Lung (tissue), 12 donors: ENCODE results near the gene GRAP. TPM values are rescaled to one million over a fixed set of nuclear protein-coding genes. Genes with fewer than 3 reads are reported as not detected.

Source experiments
- ATAC-seq: fragments of 200-7000 bp; cut with Tn5 transposase; one replicate; pipeline ENCODE4 v1.9.1; 2020; ENCODE audit warnings: moderate number of reproducible peaks; ENCODE audit not compliant: insufficient read depth, low FRiP score
- DNase-seq, 3 donors: peaks; one replicate each; pipeline ENCODE4 v3.0.0-alpha.2; 2013 to 2017
- H3K27ac ChIP-seq, 2 donors: one replicate each; pipeline ENCODE4 v1.5.1; 2013; ENCODE audit warnings: mild to moderate bottlenecking in 2 of 2, moderate library complexity in 2 of 2, control low read depth in 1 of 2, inconsistent platforms in 1 of 2, low read depth in 1 of 2, low read length in 1 of 2
- H3K27me3 ChIP-seq, 3 donors: one replicate each; pipeline ENCODE4 v1.5.1; 2013; ENCODE audit warnings: low read length in 2 of 3; ENCODE audit not compliant: control insufficient read depth in 3 of 3, insufficient read depth in 3 of 3
- H3K36me3 ChIP-seq, 4 donors: one replicate each; pipeline ENCODE4 v1.5.1; 2013; ENCODE audit warnings: low read length in 4 of 4, mild to moderate bottlenecking in 1 of 4, moderate library complexity in 1 of 4; ENCODE audit not compliant: control insufficient read depth in 4 of 4, insufficient read depth in 4 of 4
- H3K4me1 ChIP-seq, 5 donors: one replicate each; pipeline ENCODE4 v1.5.1; 2013; ENCODE audit warnings: low read length in 5 of 5, mild to moderate bottlenecking in 2 of 5, moderate library complexity in 1 of 5; ENCODE audit not compliant: control insufficient read depth in 5 of 5, insufficient read depth in 5 of 5
- H3K4me3 ChIP-seq: one replicate; pipeline ENCODE4 v1.5.1; 2013; ENCODE audit warnings: mild to moderate bottlenecking, control low read depth, moderate library complexity
- H3K9ac ChIP-seq, 2 donors: one replicate each; pipeline ENCODE4 v1.5.1; 2013; ENCODE audit warnings: low read length in 2 of 2, control low read depth in 1 of 2; ENCODE audit not compliant: insufficient read depth in 1 of 2
- H3K9me3 ChIP-seq, 4 donors: one replicate each; pipeline ENCODE4 v1.5.1; 2013; ENCODE audit warnings: low read length in 3 of 4, mild to moderate bottlenecking in 1 of 4, moderate library complexity in 1 of 4; ENCODE audit not compliant: control insufficient read depth in 4 of 4, insufficient read depth in 3 of 4
- CTCF ChIP-seq: IDR thresholded peaks from 2 replicates; pipeline ENCODE4 v1.5.1; 2012; ENCODE audit warnings: mild to moderate bottlenecking; ENCODE audit errors: control extremely low read depth, extremely low read depth
- WGBS, 2 donors: extraction: QIAGEN DNeasy Blood & Tissue Kit; methylation state at CpG; one replicate each; pipeline ENCODE4 v1.1.7; 2013; 5-methylcytosine and 5-hydroxymethylcytosine counted together
- polyA plus RNA-seq, 2 donors: library from polyadenylated mRNA; stranded (reverse); fragments of 200-250 nt; gene quantifications; one replicate each; pipeline ENCODE4 v1.2.1, GENCODE V29; 2013
- total RNA-seq, 2 donors: library from RNA; depleted of rRNA in 1 of 2; stranded (reverse); fragments of >200 nt in 1 of 2; gene quantifications; one replicate each; pipeline ENCODE4 v1.2.1, GENCODE V29; 2014 to 2021
- donor health status: control.
- donor health status: control.
- donor health status: Bipolar disorder and iron deficiency.
- donor health status: healthy.
- donor health status: DM: yes; HTN: yes; CAD: no.

Gene GRAP
- total and polyA plus RNA-seq, 4 donors, result 6.7 to 14.3 (median 9.8) TPM

- no peak overlapping the region for H3K4me3 ChIP-seq
- ATAC-seq (no peak), DNase-seq (no peak)
- H3K9ac ChIP-seq, result no peak overlapping the region
- H3K36me3 ChIP-seq, result no peaks in the 10 kb centered on the region
- H3K9me3 ChIP-seq, result no peaks in the 10 kb centered on the region
- peaks cover 0 to 15% (median 0%) of the 10 kb centered on the region in 5 donors for H3K4me1 ChIP-seq
- 89 to 90% methylated on average over 17 of the region's 17 CpGs for WGBS, 2 donors
- H3K27me3 ChIP-seq, result no peaks in the 10 kb centered on the region
- no peak for TF ChIP-seq CTCF
- no peak overlapping the region for H3K27ac ChIP-seq
These were observed 46.0 kb downstream of the GRAP start for GRCh38 chr17:19000531-19001325.

- no peak for DNase-seq
- no peak overlapping the region for H3K9ac ChIP-seq
These were observed 46.8 kb downstream of the GRAP start for GRCh38 chr17:18999911-19000310.

GRCh38 chr17:18999394-18999793 is 47.4 kb downstream of the GRAP start:
- DNase-seq (no peak), ATAC-seq (no peak)
- Histone ChIP-seq H3K36me3 (no peaks in the 10 kb centered on the region), H3K9ac (no peak overlapping the region), H3K27me3 (no peaks in the 10 kb centered on the region), H3K4me1 (peaks cover 0 to 13% (median 0%) of the 10 kb centered on the region in 5 donors), H3K27ac (no peak overlapping the region), H3K4me3 (no peak overlapping the region), H3K9me3 (peaks cover 0 to 4% (median 0%) of the 10 kb centered on the region in 4 donors)
- TF ChIP-seq CTCF, result no peak
- 94 to 95% methylated on average over 8 of the region's 8 CpGs for WGBS, 2 donors

More at GRCh38 chr17:18999911-19000310, 46.8 kb downstream of the GRAP start:
- 91 to 96% methylated on average over 6 of the region's 6 CpGs for WGBS, 2 donors
- Histone ChIP-seq H3K4me1 (peaks cover 0 to 14% (median 0%) of the 10 kb centered on the region in 5 donors), H3K27ac (no peak overlapping the region), H3K9me3 (peaks cover 0 to 4% (median 0%) of the 10 kb centered on the region in 4 donors), H3K36me3 (no peaks in the 10 kb centered on the region), H3K4me3 (no peak overlapping the region), H3K27me3 (no peaks in the 10 kb centered on the region)
- no peak for TF ChIP-seq CTCF
- no peak for ATAC-seq
